Prostate gland (tissue), 1 donor: ENCODE data around the gene CSF2RB.
A peak's percentile ranks its signal among the peaks of the same experiment; 100 is the strongest.

ENCODE experiments used
- POLR2A ChIP-seq: fragments of 450-650 bp; IDR thresholded peaks from one replicate; pipeline ENCODE4 v1.6.1; 2016; ENCODE audit warnings: antibody characterized with exemption, mild to moderate bottlenecking
- POLR2AphosphoS5 ChIP-seq: sonication (generic); formaldehyde crosslinking; IDR thresholded peaks from one replicate; pipeline ENCODE4 v1.6.1; 2017; ENCODE audit warnings: antibody characterized with exemption

DNA sequence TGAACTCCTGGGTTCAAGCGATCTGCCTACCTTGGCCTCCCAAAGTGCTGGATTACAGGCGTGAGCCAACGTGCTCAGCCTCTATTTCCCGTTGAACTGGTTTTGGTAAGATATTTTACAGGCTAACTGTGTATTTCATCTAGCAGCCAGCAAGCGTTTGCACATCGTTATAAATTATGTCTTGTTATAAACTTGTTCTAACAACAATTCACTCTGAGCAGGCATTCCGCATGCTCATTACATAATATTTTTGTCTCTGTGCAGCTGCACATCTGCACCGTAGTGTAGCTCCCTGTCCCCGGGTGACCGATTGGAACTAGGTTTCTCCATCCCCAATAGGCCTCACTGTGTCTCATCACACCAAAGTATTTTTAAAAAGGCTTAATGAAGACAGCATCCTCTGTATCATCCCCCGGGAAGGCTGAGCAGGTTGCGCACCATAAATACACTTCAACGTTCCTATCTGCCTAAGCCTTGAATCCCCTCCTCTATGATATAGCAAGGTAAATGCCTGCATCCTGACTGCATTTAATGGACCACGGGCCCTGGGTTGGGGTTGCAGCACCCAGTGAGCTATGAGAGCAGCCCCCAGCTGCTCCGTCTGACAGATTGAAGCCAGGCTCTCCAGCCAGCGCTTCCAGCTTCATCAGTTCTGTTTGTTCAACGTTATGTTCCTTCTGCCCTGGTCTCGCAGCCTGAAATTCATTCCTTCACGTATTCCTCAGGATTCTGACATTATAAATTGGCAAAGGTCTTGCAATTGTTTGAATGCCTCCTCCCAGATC is 58.1 kb downstream of the CSF2RB start:
- no peak for TF ChIP-seq POLR2A
- peak; percentile 97 for TF ChIP-seq POLR2AphosphoS5
